Measurements from ENCODE around the gene SIK3.

SIK3 gene

GRCh38 chr11:117107701-117108590, 9.7 kb upstream of the SIK3 start:
- no peak for DNase-seq

DNA sequence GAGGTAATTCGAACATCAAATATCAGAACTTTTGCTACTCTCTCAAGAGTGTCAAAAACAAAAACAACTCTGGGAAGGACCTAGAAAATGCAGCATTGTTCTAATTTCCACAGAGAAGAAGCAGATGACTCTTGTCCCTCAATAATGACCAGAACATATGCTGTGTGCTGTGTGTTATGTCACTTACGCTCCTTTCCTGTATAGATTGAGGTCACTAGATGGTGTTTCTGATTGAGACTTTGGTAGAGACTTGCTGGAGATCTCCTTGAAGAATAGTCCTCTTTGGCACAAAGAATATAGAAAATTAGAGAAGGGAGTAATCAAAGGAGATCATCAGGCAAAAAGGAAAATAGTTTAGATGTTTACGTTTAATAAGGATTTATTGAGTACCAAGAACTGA, 2.3 kb upstream of the SIK3 start:
- DNase-seq, result no peak

DNA sequence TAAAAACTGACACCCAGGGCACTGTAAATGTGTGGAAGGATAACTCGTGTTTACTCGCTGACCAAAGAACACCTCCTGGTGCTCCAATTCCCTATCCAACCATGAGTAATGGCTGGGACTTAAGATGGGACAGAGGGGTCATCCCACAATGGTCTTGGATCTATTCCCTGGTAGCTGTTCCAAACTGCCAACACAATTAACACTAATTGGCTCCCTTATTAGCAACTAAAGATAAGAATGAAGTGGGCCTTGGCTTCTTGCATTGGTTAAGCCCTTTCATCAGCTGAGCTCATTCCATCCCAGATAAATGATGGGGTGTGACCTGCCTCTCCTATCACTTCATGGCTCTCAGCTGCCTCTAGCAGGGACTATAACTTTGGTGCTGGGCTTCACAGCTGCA, 1.5 kb upstream of the SIK3 start:
- DNase-seq, result no peak

GRCh38 chr11:117097389-117098268, 599 bp downstream of the SIK3 start:
- peak; percentile 35 for DNase-seq

DNA sequence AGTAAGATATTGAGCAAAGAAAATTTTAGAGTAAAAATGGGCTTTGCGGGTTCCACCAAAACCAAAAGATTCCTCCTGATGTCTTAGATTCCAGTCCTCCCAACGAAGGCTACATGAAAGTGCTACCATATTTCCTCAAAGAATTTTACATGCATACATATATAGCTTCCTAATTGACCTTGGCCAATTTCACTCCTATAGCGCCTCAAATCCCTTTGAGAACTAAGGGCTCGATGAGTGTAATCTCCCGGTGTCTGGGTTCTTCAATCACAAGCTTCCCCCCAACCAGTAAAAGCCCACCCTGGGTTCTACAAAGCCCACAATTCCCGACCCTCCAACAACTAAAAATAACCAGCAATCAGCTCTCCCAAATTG, 1.2 kb downstream of the SIK3 start:
- DNase-seq, result no peak

DNA sequence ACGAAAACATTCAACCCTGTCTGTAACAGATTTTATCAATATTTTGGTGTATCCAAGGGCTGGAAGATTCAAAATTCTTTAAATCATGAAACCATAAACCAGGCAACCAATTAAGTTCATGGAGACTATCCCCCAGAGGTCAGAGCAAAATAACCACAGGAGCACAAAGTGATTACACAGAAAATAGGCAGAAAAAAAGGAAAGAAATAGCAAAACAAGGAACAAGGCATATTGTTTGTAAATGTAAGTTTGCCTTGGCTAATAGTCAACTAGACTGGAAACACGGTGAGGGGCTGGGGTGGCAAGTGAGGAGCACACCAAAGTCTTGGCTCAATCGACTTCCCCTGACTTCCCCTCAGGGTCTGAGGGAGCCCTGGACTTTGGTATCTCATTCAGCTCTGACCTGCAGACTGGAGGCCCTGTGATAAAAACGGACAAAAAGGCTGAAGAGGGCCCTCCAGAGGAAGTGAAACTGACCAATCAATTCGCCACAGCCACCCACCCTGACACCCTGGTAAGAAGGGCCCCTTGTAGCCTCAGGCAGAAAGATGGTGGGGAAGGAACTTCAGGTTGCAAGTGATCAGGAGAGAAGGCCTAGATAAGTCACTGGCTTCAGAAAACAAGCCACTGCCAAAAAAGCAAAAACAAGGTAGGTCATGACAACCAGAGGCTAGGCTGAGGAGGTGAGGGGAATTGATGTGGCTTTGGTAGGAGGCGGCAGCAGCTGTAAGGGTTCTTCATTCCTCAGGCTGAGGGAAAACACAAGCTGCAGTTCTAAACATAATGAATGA, 1.8 kb downstream of the SIK3 start:
- peak; percentile 76 for DNase-seq

DNA sequence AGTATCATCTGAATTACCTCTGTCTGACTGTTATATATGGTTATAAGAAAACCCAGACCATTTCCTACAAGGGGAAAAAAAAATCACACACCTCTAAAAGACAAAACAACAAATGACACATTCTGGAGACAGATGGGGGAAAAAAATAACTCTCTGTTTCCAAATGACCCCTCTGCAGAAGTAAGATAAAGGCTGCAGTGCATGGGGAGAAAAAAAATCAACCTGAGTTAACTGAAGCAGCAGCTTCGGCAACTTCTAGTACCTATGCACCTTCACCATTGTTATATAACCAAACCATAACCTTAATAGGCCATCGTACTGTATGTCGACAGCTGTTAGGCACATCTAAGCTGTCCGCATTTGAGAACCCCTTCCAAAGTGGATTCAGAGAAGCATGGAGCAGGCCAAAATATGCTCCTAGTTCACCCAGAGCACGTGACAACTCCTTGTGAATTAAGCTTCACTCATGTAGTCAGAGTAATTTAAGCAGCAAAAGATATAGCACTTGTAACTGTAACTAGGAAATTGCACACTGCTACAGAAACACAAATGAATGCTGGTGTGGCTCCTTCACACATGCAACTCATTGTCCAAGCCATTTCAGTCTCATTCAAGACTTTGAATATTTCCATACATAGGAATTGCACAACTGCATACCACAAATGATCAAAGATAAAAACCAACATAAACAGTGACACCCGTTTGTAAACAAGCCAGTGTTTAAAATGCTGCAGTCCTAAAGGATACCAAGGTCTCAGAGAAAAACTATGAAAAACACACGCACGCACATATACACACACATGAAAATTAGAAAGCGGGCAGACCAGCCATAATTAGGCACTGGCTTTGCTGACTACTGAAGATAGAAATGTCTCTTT, 2.7 kb downstream of the SIK3 start:
- peak; percentile 40 for DNase-seq

DNA sequence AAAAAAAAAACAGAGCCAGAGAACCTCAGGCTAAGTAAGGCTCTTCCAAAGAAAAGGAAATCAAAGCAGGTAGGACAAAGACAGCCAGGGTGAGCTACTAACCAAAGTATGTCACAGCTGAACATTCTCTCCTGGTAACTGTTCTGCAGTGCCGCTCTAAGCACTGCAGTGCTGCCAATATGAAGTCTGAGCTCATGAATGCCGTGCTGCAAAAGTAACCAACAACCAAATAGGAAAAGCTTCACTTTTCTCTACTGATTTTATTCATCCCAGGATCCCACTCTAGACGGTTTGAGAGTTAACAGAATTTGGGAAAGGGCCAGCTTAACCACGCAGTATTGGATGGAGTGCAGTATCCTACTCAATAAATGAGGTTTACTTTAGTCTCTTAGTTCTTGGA, 3.5 kb downstream of the SIK3 start:
- DNase-seq, result no peak

- no peak for DNase-seq
Observed at GRCh38 chr11:117092951-117093590, 5.2 kb downstream of the SIK3 start.

- DNase-seq, result no peak
Observed at GRCh38 chr11:117091753-117092477, 6.3 kb downstream of the SIK3 start.

- no peak for DNase-seq
Observed at GRCh38 chr11:117090111-117090706, 8.0 kb downstream of the SIK3 start.

- no peak for DNase-seq
Observed at GRCh38 chr11:117089685-117090084, 8.5 kb downstream of the SIK3 start.

- DNase-seq, result peak; percentile 43
Observed at GRCh38 chr11:117087446-117087845, 10.8 kb downstream of the SIK3 start.

GRCh38 chr11:117084992-117085391, 13.2 kb downstream of the SIK3 start:
- DNase-seq, result no peak

GRCh38 chr11:117083011-117083935, 15.0 kb downstream of the SIK3 start:
- DNase-seq, result no peak

DNA sequence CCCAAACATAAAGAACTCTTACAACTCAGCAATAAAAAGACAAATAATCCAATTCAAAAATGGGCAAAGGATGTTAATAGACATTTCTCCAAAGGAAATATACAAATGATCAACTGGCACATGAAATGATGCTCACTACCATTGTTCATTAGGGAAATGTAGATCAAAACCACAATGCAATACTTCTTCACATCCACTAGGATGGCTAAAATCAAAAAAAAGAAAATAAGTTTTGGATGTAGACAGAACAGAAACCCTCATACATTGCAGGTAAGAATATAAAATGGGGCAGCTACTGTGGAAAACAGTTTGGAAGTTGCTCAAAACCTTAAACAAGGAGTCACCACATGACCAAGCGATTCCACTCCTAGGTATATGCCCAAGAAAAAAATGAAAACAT, 16.3 kb downstream of the SIK3 start:
- no peak for DNase-seq

DNA sequence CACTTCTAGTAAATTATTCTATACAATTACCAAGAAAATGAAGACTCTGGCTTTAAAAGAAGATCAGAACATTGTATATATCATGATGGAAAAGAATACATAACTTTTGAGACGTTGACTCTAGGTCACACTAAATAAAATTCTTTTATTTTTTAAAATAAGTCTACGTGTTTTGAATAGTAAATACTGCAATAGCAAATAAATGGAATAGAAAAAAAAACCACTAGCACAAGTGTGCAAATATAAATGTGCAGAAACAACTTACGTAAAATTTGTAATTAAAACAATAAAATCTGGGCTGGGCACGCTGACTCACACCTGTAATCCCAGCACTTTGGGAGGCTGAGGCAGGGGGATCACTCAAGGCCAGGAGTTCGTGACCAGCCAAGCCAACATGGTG, 17.9 kb downstream of the SIK3 start:
- no peak for DNase-seq

GRCh38 chr11:117076941-117077691, 21.1 kb downstream of the SIK3 start:
- DNase-seq, result no peak

GRCh38 chr11:117075186-117075585, 23.0 kb downstream of the SIK3 start:
- no peak for DNase-seq

All from CD4-positive, alpha-beta T cell treated with Interleukin-10 for 1 hour (primary cell).